Caco-2 (cell line): ENCODE measurements around the gene NEGR1. TPM values are rescaled to one million over a fixed set of nuclear protein-coding genes. Genes with fewer than 3 reads are reported as not detected.

Experiments
- BruUV-seq: library from RNA; stranded (reverse); fragments of 400-500 nt; replicated peaks from 2 replicates; lab custom pipeline; 2021; lab: Mats Ljungman, UMichigan
- CTCF ChIA-PET: fragments of 300-600 bp; sonication (Branson Sonifier 250); formaldehyde crosslinking; loops from one replicate; lab custom pipeline; 2022; ENCODE audit warnings: antibody characterized with exemption; lab: Charles Lee
- POLR2A ChIA-PET: fragments of 300-600 bp; sonication (Branson Sonifier 250); formaldehyde crosslinking; loops from one replicate; lab custom pipeline; 2022; ENCODE audit warnings: antibody characterized with exemption; lab: Charles Lee
- DNase-seq, 2 experiments: peaks; one replicate each; pipeline versions ENCODE4 v3.0.0 to v3.0.0-alpha.2; 2020 to 2022
- H3K27me3 ChIP-seq: replicated peaks from 2 replicates; pipeline ENCODE4 v1.6.0; 2011; ENCODE audit warnings: low read length; ENCODE audit not compliant: control insufficient read depth, insufficient read depth
- H3K36me3 ChIP-seq: 2 replicates; pipeline ENCODE4 v1.5.1; 2011; ENCODE audit warnings: low read length; ENCODE audit not compliant: control insufficient read depth, insufficient read depth
- H3K4me1 ChIP-seq: fragments of 250-450 bp; sonication (Bioruptor Pico); 2 replicates; pipeline ENCODE4 v1.5.1; 2020; ENCODE audit warnings: mild to moderate bottlenecking
- H3K4me3 ChIP-seq: 2 replicates; pipeline ENCODE4 v1.5.1; 2011; ENCODE audit warnings: low read depth, mild to moderate bottlenecking, control low read depth, low read length
- H3K9me3 ChIP-seq: fragments of 250-450 bp; sonication (Bioruptor Pico); 2 replicates; pipeline ENCODE4 v1.5.1; 2020; ENCODE audit warnings: mild to moderate bottlenecking, moderate library complexity
- H3K27ac Mint-ChIP-seq: one replicate; pipeline ENCODE4 v1.8.0; 2022; ENCODE audit warnings: mixed read lengths; ENCODE audit not compliant: unreplicated experiment
- H3K27me3 Mint-ChIP-seq: one replicate; pipeline ENCODE4 v1.8.0; 2022; ENCODE audit warnings: mixed read lengths; ENCODE audit not compliant: insufficient read depth, unreplicated experiment
- H3K36me3 Mint-ChIP-seq: one replicate; pipeline ENCODE4 v1.8.0; 2022; ENCODE audit warnings: mild to moderate bottlenecking, mixed read lengths; ENCODE audit not compliant: insufficient read depth, unreplicated experiment
- H3K4me1 Mint-ChIP-seq: one replicate; pipeline ENCODE4 v1.8.0; 2022; ENCODE audit warnings: low read depth, mixed read lengths; ENCODE audit not compliant: unreplicated experiment
- H3K4me3 Mint-ChIP-seq: one replicate; pipeline ENCODE4 v1.8.0; 2022; ENCODE audit warnings: mild to moderate bottlenecking, moderate library complexity, mixed read lengths; ENCODE audit not compliant: unreplicated experiment
- H3K9me3 Mint-ChIP-seq: one replicate; pipeline ENCODE4 v1.8.0; 2022; ENCODE audit warnings: mixed read lengths; ENCODE audit not compliant: unreplicated experiment
- CTCF ChIP-seq, 2 experiments: fragments of 200-600 bp in 1 of 2; IDR thresholded peaks; 1 replicate in 1 of 2; 2 replicates in 1 of 2; pipeline versions ENCODE4 v1.5.1 to v1.8.0; 2011 to 2022; ENCODE audit warnings: antibody characterized with exemption in 1 of 2, control low read depth in 1 of 2, inconsistent platforms in 1 of 2, low read depth in 1 of 2, low read length in 1 of 2, mild to moderate bottlenecking in 1 of 2, moderate library complexity in 1 of 2; ENCODE audit not compliant: insufficient read depth in 1 of 2, severe bottlenecking in 1 of 2, unreplicated experiment in 1 of 2
- intact Hi-C: fragments of 100-400 bp; cut with micrococcal nuclease; formaldehyde crosslinking; loops from one replicate; pipeline ENCODE4 v1.10.0; 2022; ENCODE audit not compliant: unreplicated experiment
- total RNA-seq: library from RNA; stranded (reverse); gene quantifications from 2 replicates; pipeline ENCODE4 v1.2.3, GENCODE V29; 2022

Gene NEGR1
- total RNA-seq, 1 experiment from 2014 or later = not detected

GRCh38 chr1:71645015-71645414 lies 637.3 kb downstream of the NEGR1 start:
- no peaks in the 10 kb centered on the region for H3K4me1 ChIP-seq
- H3K27ac Mint-ChIP-seq = no peak overlapping the region
- no peaks in the 10 kb centered on the region for H3K36me3 Mint-ChIP-seq
- no peak for TF ChIP-seq CTCF (IDR thresholded peaks at IDR 0.05; ENCODE audit: insufficient read depth in 1 of 2, low read depth in 1 of 2, low read length in 1 of 2, severe bottlenecking in 1 of 2, unreplicated experiment in 1 of 2)
- no TSS peak for BruUV-seq
- no peaks in the 10 kb centered on the region for H3K9me3 ChIP-seq
- no peaks in the 10 kb centered on the region for H3K4me1 Mint-ChIP-seq
- intact Hi-C loops = no loop called here
- H3K27me3 Mint-ChIP-seq = no peaks in the 10 kb centered on the region
- no peak overlapping the region for H3K4me3 ChIP-seq
- no peaks in the 10 kb centered on the region for H3K36me3 ChIP-seq
- POLR2A ChIA-PET = no interaction called here
- no peak for DNase-seq
- no peak overlapping the region for H3K4me3 Mint-ChIP-seq
- H3K9me3 Mint-ChIP-seq = no peaks in the 10 kb centered on the region
- CTCF ChIA-PET = no interaction called here
- no peaks in the 10 kb centered on the region for H3K27me3 ChIP-seq

GRCh38 chr1:71641903-71642302 lies 640.4 kb downstream of the NEGR1 start:
- TF ChIP-seq CTCF (IDR thresholded peaks at IDR 0.05; ENCODE audit: insufficient read depth in 1 of 2, low read depth in 1 of 2, low read length in 1 of 2, severe bottlenecking in 1 of 2, unreplicated experiment in 1 of 2) = no peak
- H3K27me3 ChIP-seq = no peaks in the 10 kb centered on the region
- H3K36me3 ChIP-seq = no peaks in the 10 kb centered on the region
- H3K4me1 Mint-ChIP-seq = no peaks in the 10 kb centered on the region
- BruUV-seq = no TSS peak
- POLR2A ChIA-PET = no interaction called here
- DNase-seq = no peak
- no peaks in the 10 kb centered on the region for H3K4me1 ChIP-seq
- intact Hi-C loops = no loop called here
- H3K36me3 Mint-ChIP-seq = no peaks in the 10 kb centered on the region
- no peak overlapping the region for H3K27ac Mint-ChIP-seq
- CTCF ChIA-PET = no interaction called here
- H3K4me3 ChIP-seq = no peak overlapping the region
- no peaks in the 10 kb centered on the region for H3K9me3 ChIP-seq
- no peaks in the 10 kb centered on the region for H3K9me3 Mint-ChIP-seq
- H3K4me3 Mint-ChIP-seq = no peak overlapping the region
- H3K27me3 Mint-ChIP-seq = no peaks in the 10 kb centered on the region

GRCh38 chr1:71640998-71641397 lies 641.3 kb downstream of the NEGR1 start:
- TF ChIP-seq CTCF (IDR thresholded peaks at IDR 0.05; ENCODE audit: insufficient read depth in 1 of 2, low read depth in 1 of 2, low read length in 1 of 2, severe bottlenecking in 1 of 2, unreplicated experiment in 1 of 2) = no peak
- Histone ChIP-seq H3K9me3 (no peaks in the 10 kb centered on the region), H3K27me3 (no peaks in the 10 kb centered on the region), H3K4me1 (no peaks in the 10 kb centered on the region), H3K4me3 (no peak overlapping the region), H3K36me3 (no peaks in the 10 kb centered on the region)
- DNase-seq = no peak
- no peaks in the 10 kb centered on the region for H3K9me3 Mint-ChIP-seq
- no peak overlapping the region for H3K4me3 Mint-ChIP-seq
- no peaks in the 10 kb centered on the region for H3K36me3 Mint-ChIP-seq
- intact Hi-C loops = no loop called here
- CTCF ChIA-PET = no interaction called here
- POLR2A ChIA-PET = no interaction called here
- H3K27me3 Mint-ChIP-seq = no peaks in the 10 kb centered on the region
- no peak overlapping the region for H3K27ac Mint-ChIP-seq
- BruUV-seq = no TSS peak
- H3K4me1 Mint-ChIP-seq = no peaks in the 10 kb centered on the region
